DND-41 (cell line): ENCODE results near the gene PRG3.

ENCODE experiments used
- EZH2 ChIP-seq: IDR thresholded peaks from 3 replicates; pipeline ENCODE4 v1.6.1; 2012; ENCODE audit warnings: borderline replicate concordance, low read depth, mild to moderate bottlenecking, moderate library complexity, low read length, inconsistent platforms; ENCODE audit not compliant: severe bottlenecking
- TF ChIP-seq, protein P1 (sequence below): IDR thresholded peaks from 2 replicates; pipeline ENCODE4 v1.5.1; 2012; ENCODE audit warnings: borderline replicate concordance, low read length, moderate library complexity, mild to moderate bottlenecking; ENCODE audit not compliant: poor library complexity, severe bottlenecking; ENCODE audit errors: extremely low read depth

DNA sequence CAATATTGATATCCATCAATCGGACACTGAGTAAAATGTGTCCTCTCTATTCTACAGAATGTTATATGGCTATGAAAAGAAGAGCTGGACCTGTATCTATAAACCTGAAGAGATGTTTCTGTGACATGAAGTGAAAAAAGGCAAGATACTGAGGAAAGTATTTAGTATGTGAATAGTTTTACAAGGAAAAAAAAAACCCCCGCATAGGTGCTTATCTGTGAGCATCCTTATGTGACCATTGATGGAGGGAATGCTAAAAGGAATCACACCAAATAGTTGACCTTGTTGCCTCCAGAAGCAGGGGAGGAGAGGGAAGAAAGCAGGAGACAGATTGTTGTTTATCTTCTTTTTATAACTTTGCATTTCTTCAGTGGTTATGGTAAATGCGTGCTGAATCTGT lies 10.2 kb upstream of the PRG3 start:
- TF ChIP-seq, protein P1, sequence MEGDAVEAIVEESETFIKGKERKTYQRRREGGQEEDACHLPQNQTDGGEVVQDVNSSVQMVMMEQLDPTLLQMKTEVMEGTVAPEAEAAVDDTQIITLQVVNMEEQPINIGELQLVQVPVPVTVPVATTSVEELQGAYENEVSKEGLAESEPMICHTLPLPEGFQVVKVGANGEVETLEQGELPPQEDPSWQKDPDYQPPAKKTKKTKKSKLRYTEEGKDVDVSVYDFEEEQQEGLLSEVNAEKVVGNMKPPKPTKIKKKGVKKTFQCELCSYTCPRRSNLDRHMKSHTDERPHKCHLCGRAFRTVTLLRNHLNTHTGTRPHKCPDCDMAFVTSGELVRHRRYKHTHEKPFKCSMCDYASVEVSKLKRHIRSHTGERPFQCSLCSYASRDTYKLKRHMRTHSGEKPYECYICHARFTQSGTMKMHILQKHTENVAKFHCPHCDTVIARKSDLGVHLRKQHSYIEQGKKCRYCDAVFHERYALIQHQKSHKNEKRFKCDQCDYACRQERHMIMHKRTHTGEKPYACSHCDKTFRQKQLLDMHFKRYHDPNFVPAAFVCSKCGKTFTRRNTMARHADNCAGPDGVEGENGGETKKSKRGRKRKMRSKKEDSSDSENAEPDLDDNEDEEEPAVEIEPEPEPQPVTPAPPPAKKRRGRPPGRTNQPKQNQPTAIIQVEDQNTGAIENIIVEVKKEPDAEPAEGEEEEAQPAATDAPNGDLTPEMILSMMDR, result no peak
- no peak for TF ChIP-seq EZH2
